Activated CD4-positive, alpha-beta memory T cell treated with anti-CD3 and anti-CD28 coated beads, Interleukin-2, amount 10 ng/mL, durations not matched to agents 7 days and 5 days (primary cell): ENCODE results near the gene CCDC110. TPM values are rescaled to one million over a fixed set of nuclear protein-coding genes. Genes with fewer than 3 reads are reported as not detected.

Experiments used
- CTCF ChIA-PET: fragments of 350-600 bp; sonication (Branson Sonifier 250); formaldehyde crosslinking; loops from one replicate; lab custom pipeline; 2021; ENCODE audit warnings: antibody characterized with exemption, inconsistent platforms; lab: Charles Lee
- POLR2A ChIA-PET: fragments of 350-600 bp; sonication (Branson Sonifier 250); formaldehyde crosslinking; loops from one replicate; lab custom pipeline; 2021; ENCODE audit warnings: antibody characterized with exemption; lab: Charles Lee
- DNase-seq: peaks from one replicate; pipeline ENCODE4 v3.0.0-alpha.2; 2020
- H3K27ac Mint-ChIP-seq: one replicate; pipeline ENCODE4 v1.8.0; 2021; ENCODE audit warnings: mild to moderate bottlenecking, mixed read lengths
- H3K27me3 Mint-ChIP-seq: one replicate; pipeline ENCODE4 v1.8.0; 2021; ENCODE audit warnings: mixed read lengths
- H3K36me3 Mint-ChIP-seq: one replicate; pipeline ENCODE4 v1.8.0; 2021; ENCODE audit warnings: low read depth, mixed read lengths
- H3K4me1 Mint-ChIP-seq: one replicate; pipeline ENCODE4 v1.8.0; 2021; ENCODE audit warnings: mixed read lengths
- H3K4me3 Mint-ChIP-seq: one replicate; pipeline ENCODE4 v1.8.0; 2021; ENCODE audit warnings: mild to moderate bottlenecking, mixed read lengths
- H3K9me3 Mint-ChIP-seq: one replicate; pipeline ENCODE4 v1.8.0; 2021; ENCODE audit warnings: mixed read lengths
- total RNA-seq, 2 experiments: library from RNA; stranded (reverse); gene quantifications; one replicate each; pipeline ENCODE4 v1.2.3, GENCODE V29; 2021

CCDC110 gene
- total RNA-seq, 2 experiments from 2014 or later: not detected

DNA sequence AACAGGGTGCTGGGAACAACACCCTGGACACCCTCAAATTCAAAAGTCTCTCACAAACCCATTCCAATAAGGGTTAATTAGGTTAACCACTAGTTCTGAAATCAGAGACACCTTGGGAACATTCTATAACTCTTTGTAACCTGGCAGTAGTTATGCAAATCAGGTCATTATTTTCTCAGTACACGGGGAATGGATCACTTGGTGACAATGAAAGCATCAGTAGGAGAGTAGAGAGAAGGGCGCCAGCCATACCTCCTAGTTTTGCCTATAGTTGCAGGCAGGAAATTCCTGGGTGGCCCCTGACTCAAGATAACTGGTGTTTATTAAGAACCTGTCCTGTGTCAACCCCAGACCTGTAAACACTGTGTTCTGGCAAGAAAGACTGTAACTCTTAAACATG, 2.5 kb downstream of the CCDC110 start:
- Mint-ChIP-seq H3K9me3 (no peaks in the 10 kb centered on the region), H3K36me3 (no peaks in the 10 kb centered on the region), H3K27ac (no peak overlapping the region), H3K4me1 (peaks cover 6% of the 10 kb centered on the region), H3K4me3 (no peak overlapping the region), H3K27me3 (peaks cover 69% of the 10 kb centered on the region)
- ChIA-PET POLR2A (no interaction called here), CTCF (no interaction called here)
- DNase-seq: no peak

DNA sequence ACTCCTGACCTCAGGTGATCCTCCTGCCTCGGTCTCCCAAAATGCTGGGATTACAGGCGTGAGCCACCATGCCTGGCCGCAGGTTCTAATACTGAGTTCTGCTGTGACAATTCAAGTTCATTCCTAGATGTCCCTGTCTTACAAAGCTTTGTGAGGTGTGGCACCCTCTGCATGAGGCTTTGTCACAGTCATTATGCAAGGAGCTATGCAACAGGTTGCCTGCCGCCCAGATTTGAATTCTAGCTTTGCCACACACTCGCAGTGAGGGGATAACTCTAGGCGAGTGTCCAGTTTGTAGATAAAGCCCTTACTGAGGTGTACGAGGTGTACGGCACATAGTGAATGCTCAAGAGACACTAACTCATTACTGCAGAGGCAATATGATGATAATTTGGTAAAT, 3.5 kb downstream of the CCDC110 start:
- Mint-ChIP-seq H3K4me3 (no peak overlapping the region), H3K27me3 (peaks cover 63% of the 10 kb centered on the region), H3K4me1 (peaks cover 6% of the 10 kb centered on the region), H3K27ac (no peak overlapping the region), H3K36me3 (no peaks in the 10 kb centered on the region), H3K9me3 (no peaks in the 10 kb centered on the region)
- no peak for DNase-seq
- CTCF ChIA-PET: no interaction called here
- POLR2A ChIA-PET: no interaction called here

DNA sequence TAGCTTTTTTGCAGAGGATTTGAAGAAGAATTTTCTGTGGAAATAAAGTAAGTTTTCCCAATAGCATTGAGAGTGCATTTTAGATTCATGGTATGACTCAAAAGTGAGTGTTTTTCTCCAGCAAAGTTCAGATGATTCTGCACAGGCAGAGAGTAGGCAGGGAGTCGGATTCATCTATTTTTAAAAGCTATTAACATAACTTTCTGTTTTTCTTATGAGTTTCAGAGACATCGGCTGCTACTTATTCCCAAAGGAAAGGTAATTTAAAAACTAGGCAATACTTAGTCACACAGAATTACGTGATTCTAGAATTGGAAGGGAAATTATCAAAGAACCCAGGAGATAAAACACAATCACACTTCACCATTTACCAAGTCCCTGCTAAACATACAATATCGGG, 4.4 kb downstream of the CCDC110 start:
- ChIA-PET POLR2A (no interaction called here), CTCF (no interaction called here)
- peaks cover 6% of the 10 kb centered on the region for H3K4me1 Mint-ChIP-seq
- peaks cover 58% of the 10 kb centered on the region for H3K27me3 Mint-ChIP-seq
- H3K36me3 Mint-ChIP-seq: no peaks in the 10 kb centered on the region
- no peak overlapping the region for H3K4me3 Mint-ChIP-seq
- no peak for DNase-seq
- H3K27ac Mint-ChIP-seq: no peak overlapping the region
- no peaks in the 10 kb centered on the region for H3K9me3 Mint-ChIP-seq

DNA sequence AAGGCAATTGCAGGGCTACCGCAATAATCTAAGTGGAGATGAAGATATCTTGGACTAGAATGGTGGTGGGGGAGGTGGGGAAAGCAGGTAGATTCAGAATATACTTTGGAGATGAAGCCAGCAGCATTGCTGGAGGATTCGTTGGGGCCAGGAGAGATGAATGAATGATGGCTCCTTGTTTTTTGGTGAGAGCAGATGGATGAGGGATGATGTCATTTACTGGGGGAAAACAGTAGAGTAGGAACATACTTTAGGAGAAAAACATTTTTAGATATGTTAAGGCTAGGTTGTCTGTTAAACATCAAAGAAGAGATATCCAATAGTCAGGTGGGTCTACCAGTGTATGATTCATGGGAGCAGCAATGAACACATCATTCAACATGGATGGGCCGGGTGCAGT, 5.8 kb downstream of the CCDC110 start:
- Mint-ChIP-seq H3K27ac (no peak overlapping the region), H3K36me3 (no peaks in the 10 kb centered on the region), H3K27me3 (peaks cover 61% of the 10 kb centered on the region), H3K4me1 (peaks cover 3% of the 10 kb centered on the region), H3K4me3 (no peak overlapping the region), H3K9me3 (no peaks in the 10 kb centered on the region)
- ChIA-PET CTCF (no interaction called here), POLR2A (no interaction called here)
- no peak for DNase-seq

GRCh38 chr4:185464887-185465286, 6.6 kb downstream of the CCDC110 start:
- DNase-seq: no peak
- CTCF ChIA-PET: interaction anchor here (1.1 kb wide), 2 partner anchors 12 to 133 kb away, joined by 3 read pairs; no protein-coding TSS in a partner anchor
- Mint-ChIP-seq H3K9me3 (no peaks in the 10 kb centered on the region), H3K4me1 (no peaks in the 10 kb centered on the region), H3K36me3 (no peaks in the 10 kb centered on the region), H3K27ac (no peak overlapping the region), H3K4me3 (no peak overlapping the region), H3K27me3 (peaks cover 61% of the 10 kb centered on the region)
- POLR2A ChIA-PET: no interaction called here

- POLR2A ChIA-PET: no interaction called here
- DNase-seq: no peak
- H3K4me1 Mint-ChIP-seq: no peaks in the 10 kb centered on the region
- no peak overlapping the region for H3K27ac Mint-ChIP-seq
- CTCF ChIA-PET: interaction anchor here (1.1 kb wide), 1 partner anchor 11 kb away, joined by 3 read pairs; no protein-coding TSS in a partner anchor
- H3K4me3 Mint-ChIP-seq: no peak overlapping the region
- no peaks in the 10 kb centered on the region for H3K36me3 Mint-ChIP-seq
- H3K27me3 Mint-ChIP-seq: peaks cover 60% of the 10 kb centered on the region
- H3K9me3 Mint-ChIP-seq: no peaks in the 10 kb centered on the region
Observed at GRCh38 chr4:185464183-185464582, 7.3 kb downstream of the CCDC110 start.

GRCh38 chr4:185463541-185463940, 8.0 kb downstream of the CCDC110 start:
- no peaks in the 10 kb centered on the region for H3K4me1 Mint-ChIP-seq
- no peak for DNase-seq
- H3K9me3 Mint-ChIP-seq: no peaks in the 10 kb centered on the region
- CTCF ChIA-PET: no interaction called here
- H3K4me3 Mint-ChIP-seq: no peak overlapping the region
- no peak overlapping the region for H3K27ac Mint-ChIP-seq
- no peaks in the 10 kb centered on the region for H3K36me3 Mint-ChIP-seq
- POLR2A ChIA-PET: no interaction called here
- peaks cover 58% of the 10 kb centered on the region for H3K27me3 Mint-ChIP-seq

DNA sequence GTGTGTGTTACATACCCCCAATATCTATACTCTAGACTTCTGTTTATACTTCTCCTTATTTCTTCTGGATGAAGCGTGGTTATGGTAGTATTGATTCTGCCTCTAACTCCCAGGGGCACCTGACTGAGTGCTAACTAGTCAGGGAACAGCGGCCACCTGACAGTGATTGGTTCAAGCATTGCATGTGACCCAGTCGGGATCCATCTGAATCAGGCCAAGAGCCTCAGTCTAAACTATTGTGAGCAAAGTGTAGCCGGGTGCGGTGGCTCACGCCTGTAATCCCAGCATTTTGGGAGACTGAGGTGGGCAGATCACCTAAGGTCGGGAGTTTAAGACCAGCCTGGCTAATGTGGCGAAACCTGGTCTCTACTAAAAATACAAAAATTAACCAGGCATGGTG, 10.0 kb downstream of the CCDC110 start:
- CTCF ChIA-PET: no interaction called here
- no peak for DNase-seq
- H3K4me1 Mint-ChIP-seq: no peaks in the 10 kb centered on the region
- peaks cover 47% of the 10 kb centered on the region for H3K27me3 Mint-ChIP-seq
- no peaks in the 10 kb centered on the region for H3K9me3 Mint-ChIP-seq
- H3K27ac Mint-ChIP-seq: no peak overlapping the region
- POLR2A ChIA-PET: no interaction called here
- H3K36me3 Mint-ChIP-seq: no peaks in the 10 kb centered on the region
- no peak overlapping the region for H3K4me3 Mint-ChIP-seq

GRCh38 chr4:185457136-185457535, 14.4 kb downstream of the CCDC110 start:
- no peaks in the 10 kb centered on the region for H3K4me1 Mint-ChIP-seq
- H3K27ac Mint-ChIP-seq: no peak overlapping the region
- H3K27me3 Mint-ChIP-seq: peaks cover 31% of the 10 kb centered on the region
- CTCF ChIA-PET: no interaction called here
- H3K4me3 Mint-ChIP-seq: no peak overlapping the region
- no peaks in the 10 kb centered on the region for H3K9me3 Mint-ChIP-seq
- POLR2A ChIA-PET: no interaction called here
- DNase-seq: no peak
- H3K36me3 Mint-ChIP-seq: no peaks in the 10 kb centered on the region

GRCh38 chr4:185456131-185456530, 15.4 kb downstream of the CCDC110 start:
- Mint-ChIP-seq H3K36me3 (no peaks in the 10 kb centered on the region), H3K4me1 (no peaks in the 10 kb centered on the region), H3K27me3 (peaks cover 28% of the 10 kb centered on the region), H3K27ac (no peak overlapping the region), H3K9me3 (no peaks in the 10 kb centered on the region), H3K4me3 (no peak overlapping the region)
- DNase-seq: no peak
- ChIA-PET CTCF (no interaction called here), POLR2A (no interaction called here)

GRCh38 chr4:185445209-185445608, 26.3 kb downstream of the CCDC110 start:
- H3K9me3 Mint-ChIP-seq: no peaks in the 10 kb centered on the region
- H3K36me3 Mint-ChIP-seq: no peaks in the 10 kb centered on the region
- H3K27me3 Mint-ChIP-seq: peaks cover 2% of the 10 kb centered on the region
- no peak overlapping the region for H3K27ac Mint-ChIP-seq
- no peak for DNase-seq
- no peak overlapping the region for H3K4me3 Mint-ChIP-seq
- CTCF ChIA-PET: no interaction called here
- no peaks in the 10 kb centered on the region for H3K4me1 Mint-ChIP-seq
- POLR2A ChIA-PET: no interaction called here

GRCh38 chr4:185441479-185441878, 30.1 kb downstream of the CCDC110 start:
- no peak for DNase-seq
- Mint-ChIP-seq H3K36me3 (no peaks in the 10 kb centered on the region), H3K27ac (no peak overlapping the region), H3K27me3 (peaks cover 2% of the 10 kb centered on the region), H3K4me3 (no peak overlapping the region), H3K9me3 (no peaks in the 10 kb centered on the region), H3K4me1 (no peaks in the 10 kb centered on the region)
- POLR2A ChIA-PET: no interaction called here
- CTCF ChIA-PET: no interaction called here

GRCh38 chr4:185437809-185438208, 33.7 kb downstream of the CCDC110 start:
- Mint-ChIP-seq H3K27me3 (peaks cover 2% of the 10 kb centered on the region), H3K9me3 (no peaks in the 10 kb centered on the region), H3K36me3 (no peaks in the 10 kb centered on the region), H3K4me1 (no peaks in the 10 kb centered on the region), H3K4me3 (no peak overlapping the region), H3K27ac (no peak overlapping the region)
- ChIA-PET CTCF (no interaction called here), POLR2A (no interaction called here)
- no peak for DNase-seq

DNA sequence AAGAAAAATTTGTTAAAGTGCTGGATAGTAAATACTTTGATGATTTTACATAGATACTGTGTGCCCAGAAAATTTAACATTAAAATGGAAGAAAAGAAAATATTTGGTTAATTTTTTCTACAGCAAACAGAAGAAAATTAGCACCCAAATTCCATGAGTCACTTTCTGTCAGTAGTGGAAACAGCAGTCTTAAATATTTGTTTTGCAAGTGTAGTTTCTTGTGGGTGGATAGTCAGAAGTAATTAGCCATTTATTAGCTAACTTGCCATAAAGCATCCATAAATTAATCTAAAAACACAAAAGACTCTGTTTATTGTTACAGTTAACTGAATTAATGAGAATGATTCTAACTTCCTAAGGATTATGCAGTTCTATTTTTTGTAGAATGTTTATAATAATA, 36.1 kb downstream of the CCDC110 start:
- Mint-ChIP-seq H3K36me3 (no peaks in the 10 kb centered on the region), H3K27ac (no peak overlapping the region), H3K4me1 (no peaks in the 10 kb centered on the region), H3K27me3 (peaks cover 4% of the 10 kb centered on the region), H3K9me3 (no peaks in the 10 kb centered on the region), H3K4me3 (no peak overlapping the region)
- ChIA-PET CTCF (no interaction called here), POLR2A (no interaction called here)
- DNase-seq: no peak
